B cell (primary cell): ENCODE data around the gene CRYBG3.

ENCODE experiments used
- EZH2 ChIP-seq: IDR thresholded peaks from 2 replicates; pipeline ENCODE4 v1.6.1; 2012; ENCODE audit warnings: borderline replicate concordance, low read depth, mild to moderate bottlenecking, moderate library complexity, low read length; ENCODE audit not compliant: insufficient read depth, poor library complexity, severe bottlenecking
- TF ChIP-seq, protein P1 (sequence below): fragments of 200-600 bp; IDR thresholded peaks from one replicate; pipeline ENCODE4 v1.8.0; 2022; ENCODE audit warnings: antibody characterized with exemption, mild to moderate bottlenecking

DNA sequence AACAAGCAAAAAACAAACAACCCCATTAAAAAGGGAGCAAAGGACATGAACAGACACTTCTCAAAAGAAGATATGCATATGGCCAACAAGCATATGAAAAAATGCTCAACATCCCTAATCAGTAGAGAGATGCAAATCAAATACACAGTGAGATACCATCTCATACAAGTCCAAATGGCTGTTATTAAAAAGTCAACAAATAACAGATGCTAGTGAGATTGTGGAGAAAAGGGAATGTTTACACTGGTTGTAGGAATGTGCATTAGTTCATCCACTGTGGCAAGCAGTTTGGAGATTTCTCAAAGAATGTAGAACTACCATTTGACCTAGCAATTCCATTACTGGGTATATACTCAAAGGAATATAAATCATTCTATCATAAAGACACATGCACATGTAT lies 105.9 kb downstream of the CRYBG3 start:
- TF ChIP-seq, protein P1, sequence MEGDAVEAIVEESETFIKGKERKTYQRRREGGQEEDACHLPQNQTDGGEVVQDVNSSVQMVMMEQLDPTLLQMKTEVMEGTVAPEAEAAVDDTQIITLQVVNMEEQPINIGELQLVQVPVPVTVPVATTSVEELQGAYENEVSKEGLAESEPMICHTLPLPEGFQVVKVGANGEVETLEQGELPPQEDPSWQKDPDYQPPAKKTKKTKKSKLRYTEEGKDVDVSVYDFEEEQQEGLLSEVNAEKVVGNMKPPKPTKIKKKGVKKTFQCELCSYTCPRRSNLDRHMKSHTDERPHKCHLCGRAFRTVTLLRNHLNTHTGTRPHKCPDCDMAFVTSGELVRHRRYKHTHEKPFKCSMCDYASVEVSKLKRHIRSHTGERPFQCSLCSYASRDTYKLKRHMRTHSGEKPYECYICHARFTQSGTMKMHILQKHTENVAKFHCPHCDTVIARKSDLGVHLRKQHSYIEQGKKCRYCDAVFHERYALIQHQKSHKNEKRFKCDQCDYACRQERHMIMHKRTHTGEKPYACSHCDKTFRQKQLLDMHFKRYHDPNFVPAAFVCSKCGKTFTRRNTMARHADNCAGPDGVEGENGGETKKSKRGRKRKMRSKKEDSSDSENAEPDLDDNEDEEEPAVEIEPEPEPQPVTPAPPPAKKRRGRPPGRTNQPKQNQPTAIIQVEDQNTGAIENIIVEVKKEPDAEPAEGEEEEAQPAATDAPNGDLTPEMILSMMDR: no peak
- no peak for TF ChIP-seq EZH2
